ENCODE results near the gene PPM1H.
"Not testable (repeated sequence)": the region's sequence is repeated elsewhere in the genome, so short reads cannot be mapped to it uniquely, and the experiment has no call there.

The PPM1H gene

GRCh38 chr12:62907561-62907960 is 27.4 kb downstream of the PPM1H start:
- no peak for DNase-seq

- DNase-seq, result no peak
Observed at GRCh38 chr12:62907078-62907477, 27.9 kb downstream of the PPM1H start.

- DNase-seq, result no peak
Observed at GRCh38 chr12:62903151-62903550, 31.8 kb downstream of the PPM1H start.

- DNase-seq, result no peak
Observed at GRCh38 chr12:62900686-62901272, 34.2 kb downstream of the PPM1H start.

GRCh38 chr12:62899568-62900390 is 35.2 kb downstream of the PPM1H start:
- DNase-seq, result no peak

DNA sequence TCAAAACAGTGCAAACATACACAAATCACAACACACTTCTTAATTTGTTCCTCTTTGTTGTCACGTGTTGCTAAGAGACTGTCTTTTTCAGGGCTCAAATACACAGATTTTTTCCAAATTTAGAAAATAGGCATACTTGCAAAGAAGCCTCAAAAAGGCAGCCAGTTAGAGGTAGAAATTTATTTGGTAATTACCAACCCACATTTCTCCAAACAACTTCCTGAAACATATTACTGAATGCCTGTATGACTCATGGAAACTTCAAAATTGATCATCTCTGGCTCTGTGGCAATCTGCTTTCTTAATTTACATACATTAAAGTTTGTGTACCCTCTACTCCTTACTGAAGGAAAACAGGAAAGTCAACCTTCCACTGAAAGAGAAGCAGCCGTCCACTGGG is 36.4 kb downstream of the PPM1H start:
- no peak for DNase-seq

- no peak for DNase-seq
Observed at GRCh38 chr12:62895351-62895877, 39.5 kb downstream of the PPM1H start.

GRCh38 chr12:62893276-62893675 is 41.7 kb downstream of the PPM1H start:
- no peak for DNase-seq

DNA sequence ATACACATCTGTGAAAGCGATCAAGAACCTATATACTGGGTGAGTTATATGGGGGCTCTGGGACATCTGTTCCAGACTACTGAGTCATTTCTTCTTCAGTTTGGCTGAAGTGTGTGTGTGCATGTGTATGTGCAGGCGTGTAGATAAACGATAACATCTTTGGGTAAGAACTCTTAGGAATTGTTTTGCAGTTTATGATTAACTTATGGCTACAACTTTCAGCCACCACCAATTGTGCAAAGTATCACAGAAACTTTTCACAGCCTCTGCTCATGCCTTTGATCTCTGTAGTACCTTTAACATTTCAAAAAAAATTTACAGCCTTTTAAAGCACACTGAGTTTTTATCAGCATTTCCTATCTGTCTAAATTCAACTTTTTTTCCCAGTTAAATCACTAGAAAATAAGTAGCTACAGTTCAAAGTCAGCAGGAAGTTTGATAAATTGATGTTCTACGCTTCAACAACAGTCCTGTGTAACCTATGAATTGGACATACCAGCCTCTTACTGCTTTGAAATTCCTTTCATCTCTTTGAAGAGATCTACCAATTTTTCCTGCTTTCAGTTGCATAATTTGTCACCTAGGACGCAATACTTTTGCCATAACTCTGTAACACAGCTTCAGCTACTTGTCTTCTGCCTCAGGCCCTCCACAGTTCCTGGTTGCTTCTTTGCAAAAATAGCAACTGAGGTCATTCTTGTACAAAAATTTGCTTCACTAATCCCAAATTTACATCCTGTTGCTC is 43.0 kb downstream of the PPM1H start:
- DNase-seq, result no peak

- DNase-seq, result no peak
Observed at GRCh38 chr12:62888454-62889110, 46.4 kb downstream of the PPM1H start.

DNA sequence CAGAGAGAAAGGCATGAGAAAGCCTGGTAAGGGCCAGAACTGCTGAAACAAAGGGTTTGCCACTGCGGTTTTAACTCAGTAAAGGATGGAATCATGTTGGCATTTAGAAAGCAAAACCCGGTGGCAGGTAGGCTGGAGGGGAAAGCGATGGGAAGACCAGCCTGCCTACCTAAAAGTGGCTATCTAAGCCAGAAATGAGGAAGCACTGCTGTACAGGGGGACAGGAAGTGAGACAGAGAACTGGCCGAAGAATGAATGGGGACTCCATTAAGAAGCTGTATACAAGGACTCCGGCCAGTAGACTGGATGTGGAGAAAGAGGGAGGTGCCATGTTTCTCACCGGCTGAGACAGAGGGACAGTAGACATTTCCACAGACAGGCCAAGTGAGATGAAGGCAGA is 48.2 kb downstream of the PPM1H start:
- DNase-seq, result no peak

- no peak for DNase-seq
Observed at GRCh38 chr12:62885242-62885641, 49.7 kb downstream of the PPM1H start.

- DNase-seq, result not testable (repeated sequence)
Observed at GRCh38 chr12:62884832-62885231, 50.1 kb downstream of the PPM1H start.

DNA sequence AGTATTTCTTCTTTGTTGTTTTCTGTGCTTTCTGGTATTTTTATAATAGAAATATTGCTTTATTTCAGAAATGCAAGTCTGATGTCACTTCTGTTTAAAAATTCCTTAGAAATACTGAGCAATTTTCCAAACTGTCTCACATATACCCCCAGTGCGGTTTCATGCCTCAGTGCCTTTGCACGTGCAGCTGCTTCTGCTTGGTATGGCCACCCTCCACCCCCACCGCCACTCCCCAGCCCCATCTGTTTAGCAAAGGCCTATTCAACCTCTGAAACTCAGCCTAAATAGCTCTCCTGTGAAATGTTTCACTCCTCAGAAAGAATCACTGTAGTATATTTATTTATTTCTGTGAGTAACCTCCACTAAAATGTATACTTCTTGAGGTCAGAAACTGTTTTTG is 52.3 kb downstream of the PPM1H start:
- DNase-seq, result no peak

- no peak for DNase-seq
Observed at GRCh38 chr12:62882140-62882539, 52.8 kb downstream of the PPM1H start.

- no peak for DNase-seq
Observed at GRCh38 chr12:62879691-62880090, 55.3 kb downstream of the PPM1H start.

DNA sequence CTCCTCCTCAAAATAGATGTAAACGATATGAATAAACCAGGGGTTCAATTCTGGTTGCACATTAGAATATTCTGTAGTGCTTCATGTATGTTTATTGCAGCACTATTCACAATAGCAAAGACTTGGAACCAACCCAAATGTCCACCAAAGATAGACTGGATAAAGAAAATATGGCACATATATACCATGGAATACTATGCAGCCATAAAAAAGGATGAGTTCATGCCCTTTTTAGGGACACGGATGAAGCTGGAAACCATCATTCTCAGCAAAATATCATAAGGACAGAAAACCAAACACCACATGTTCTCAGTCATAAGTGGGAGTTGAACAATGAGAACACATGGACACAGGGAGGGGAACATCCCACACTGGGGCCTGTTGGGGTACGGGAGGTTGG is 55.7 kb downstream of the PPM1H start:
- DNase-seq, result not testable (repeated sequence)

GRCh38 chr12:62878211-62878610 is 56.7 kb downstream of the PPM1H start:
- no peak for DNase-seq

GRCh38 chr12:62876938-62877548 is 57.9 kb downstream of the PPM1H start:
- no peak for DNase-seq

DNA sequence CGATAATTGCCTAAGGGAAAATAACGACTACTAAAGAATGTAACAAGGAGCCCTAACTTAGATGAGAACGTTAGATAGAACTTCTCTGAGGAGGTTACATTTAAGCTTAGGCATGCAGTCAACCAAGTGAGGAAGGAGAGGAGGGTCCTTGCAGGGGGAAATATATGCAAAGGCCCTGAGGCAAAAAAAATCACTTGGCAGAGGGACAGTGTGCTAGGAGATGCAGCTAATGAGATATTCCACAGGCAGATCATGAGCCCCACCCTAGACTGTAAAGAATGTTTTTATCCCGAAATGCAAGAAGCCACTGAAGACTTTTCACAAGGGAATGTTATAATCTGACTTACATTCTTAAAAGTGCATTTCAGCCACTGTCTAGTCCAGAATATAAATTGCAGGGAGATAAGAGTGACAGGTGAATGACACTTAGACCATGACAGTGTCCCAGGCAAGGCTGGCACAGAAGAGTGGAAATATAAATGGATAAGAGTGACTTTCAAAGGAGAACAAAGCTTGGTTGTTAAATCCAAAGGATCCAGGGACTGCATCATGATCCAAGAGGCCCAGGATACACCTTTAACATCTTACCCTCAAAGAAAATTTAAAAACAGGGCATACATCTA is 61.0 kb downstream of the PPM1H start:
- no peak for DNase-seq

- no peak for DNase-seq
Observed at GRCh38 chr12:62873116-62873825, 61.7 kb downstream of the PPM1H start.

DNA sequence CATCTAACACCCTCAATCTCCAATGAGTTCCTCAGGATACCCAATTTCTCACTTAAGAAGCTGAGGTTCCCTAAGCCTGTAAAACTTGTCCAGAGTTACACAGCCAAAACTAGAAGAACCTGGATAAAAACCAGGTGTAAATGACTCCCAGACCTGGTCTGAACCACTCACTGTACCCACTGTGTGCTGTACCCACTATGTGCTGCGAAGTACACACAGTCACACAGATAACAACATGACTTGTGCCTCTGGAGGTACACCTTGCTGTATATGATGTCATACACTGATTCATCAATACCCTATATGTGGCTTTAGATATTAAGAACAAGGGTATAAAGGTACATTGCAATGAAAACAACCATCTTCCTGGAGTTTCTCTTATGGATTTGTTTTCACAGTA is 66.1 kb downstream of the PPM1H start:
- DNase-seq, result no peak

All from CD4-positive, alpha-beta T cell treated with Interleukin-15 for 1 hour (primary cell).